WI38 (cell line): ENCODE results near the gene SLC5A9.
"Not testable (repeated sequence)": the region's sequence is repeated elsewhere in the genome, so short reads cannot be mapped to it uniquely, and the experiment has no call there.

Source experiments
- H3K4me3 ChIP-seq: 2 replicates; pipeline ENCODE4 v1.5.1; 2011; ENCODE audit warnings: low read depth, mild to moderate bottlenecking, control low read depth, low read length
- TF ChIP-seq, protein P1 (sequence below): IDR thresholded peaks from 2 replicates; pipeline ENCODE4 v1.5.1; 2012; ENCODE audit warnings: low read depth, mild to moderate bottlenecking, control low read depth, low read length

The SLC5A9 gene

DNA sequence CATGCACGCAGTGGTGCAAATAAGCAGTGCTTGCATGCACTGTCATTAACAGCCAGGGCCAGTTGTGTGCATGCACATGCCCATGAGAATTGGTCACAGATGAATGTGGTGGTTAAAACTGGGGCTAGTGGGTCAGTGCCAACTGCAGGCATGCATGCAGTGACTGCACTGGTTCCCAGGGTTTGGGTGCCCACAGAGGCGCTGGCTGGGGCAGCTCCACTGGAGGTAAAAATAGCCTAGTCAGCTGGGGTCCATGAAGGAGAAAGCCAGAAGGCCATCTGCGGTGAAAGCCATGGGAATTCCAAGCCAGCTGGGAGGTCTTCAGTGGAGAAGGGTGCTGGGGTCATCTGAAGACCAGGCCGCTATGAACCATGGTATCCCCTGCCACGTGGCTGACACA, 70.2 kb downstream of the SLC5A9 start:
- H3K4me3 ChIP-seq = no peak overlapping the region
- TF ChIP-seq, protein P1, sequence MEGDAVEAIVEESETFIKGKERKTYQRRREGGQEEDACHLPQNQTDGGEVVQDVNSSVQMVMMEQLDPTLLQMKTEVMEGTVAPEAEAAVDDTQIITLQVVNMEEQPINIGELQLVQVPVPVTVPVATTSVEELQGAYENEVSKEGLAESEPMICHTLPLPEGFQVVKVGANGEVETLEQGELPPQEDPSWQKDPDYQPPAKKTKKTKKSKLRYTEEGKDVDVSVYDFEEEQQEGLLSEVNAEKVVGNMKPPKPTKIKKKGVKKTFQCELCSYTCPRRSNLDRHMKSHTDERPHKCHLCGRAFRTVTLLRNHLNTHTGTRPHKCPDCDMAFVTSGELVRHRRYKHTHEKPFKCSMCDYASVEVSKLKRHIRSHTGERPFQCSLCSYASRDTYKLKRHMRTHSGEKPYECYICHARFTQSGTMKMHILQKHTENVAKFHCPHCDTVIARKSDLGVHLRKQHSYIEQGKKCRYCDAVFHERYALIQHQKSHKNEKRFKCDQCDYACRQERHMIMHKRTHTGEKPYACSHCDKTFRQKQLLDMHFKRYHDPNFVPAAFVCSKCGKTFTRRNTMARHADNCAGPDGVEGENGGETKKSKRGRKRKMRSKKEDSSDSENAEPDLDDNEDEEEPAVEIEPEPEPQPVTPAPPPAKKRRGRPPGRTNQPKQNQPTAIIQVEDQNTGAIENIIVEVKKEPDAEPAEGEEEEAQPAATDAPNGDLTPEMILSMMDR = no peak

DNA sequence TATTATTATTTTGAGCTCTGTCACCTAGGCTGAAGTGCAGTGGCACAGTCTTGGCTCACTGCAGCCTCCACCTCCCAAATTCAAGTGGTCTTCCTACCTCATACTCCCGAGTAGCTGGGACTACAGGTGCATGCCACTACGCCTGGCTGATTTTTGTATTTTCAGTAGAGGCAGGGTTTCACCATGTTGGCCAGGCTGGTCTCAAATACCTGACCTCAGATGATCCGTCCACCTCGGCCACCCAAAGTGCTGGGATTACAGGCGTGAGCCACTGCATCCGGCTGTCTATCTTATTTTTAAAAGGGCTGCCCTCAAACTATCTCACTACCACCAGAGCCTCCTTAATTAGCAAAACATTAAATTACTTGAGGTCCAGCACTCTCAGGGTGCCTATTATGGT, 71.6 kb downstream of the SLC5A9 start:
- not testable (repeated sequence) for H3K4me3 ChIP-seq

DNA sequence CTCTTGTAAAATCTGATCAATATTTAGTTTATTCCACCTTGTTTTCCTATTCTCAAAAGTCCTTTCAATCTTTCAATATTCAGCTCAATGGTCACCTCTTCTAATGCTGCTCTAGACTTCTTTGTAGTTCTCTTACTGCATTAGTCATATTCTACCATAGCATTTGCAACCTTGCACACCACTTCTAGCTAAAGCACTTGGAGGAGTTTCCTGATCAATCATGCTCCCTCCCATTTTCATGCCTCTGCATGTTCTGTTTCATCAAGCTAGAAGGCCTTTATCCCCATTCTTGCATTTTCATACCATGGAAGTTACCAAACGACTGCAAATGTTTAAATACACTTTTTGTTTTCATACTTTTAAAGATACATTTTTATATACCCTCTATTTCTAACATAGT, 72.1 kb downstream of the SLC5A9 start:
- TF ChIP-seq, protein P1 = no peak
- no peak overlapping the region for H3K4me3 ChIP-seq
